Mammary epithelial cell (primary cell): Measurements from ENCODE around the gene ASCL3.

ENCODE experiments used
- EZH2 ChIP-seq: IDR thresholded peaks from 2 replicates; pipeline ENCODE4 v1.6.1; 2012; ENCODE audit warnings: low read length, inconsistent platforms, borderline replicate concordance
- TF ChIP-seq, protein P1 (sequence below), 2 donors: IDR thresholded peaks in 1 of 2; conservative IDR thresholded peaks in 1 of 2; 2 replicates each; pipeline ENCODE4 v1.5.1; 2011 to 2012; ENCODE audit warnings: inconsistent platforms in 2 of 2, low read length in 2 of 2, mild to moderate bottlenecking in 2 of 2, control low read depth in 1 of 2, low read depth in 1 of 2; ENCODE audit not compliant: insufficient read depth in 1 of 2; ENCODE audit errors: extremely low read depth in 1 of 2

DNA sequence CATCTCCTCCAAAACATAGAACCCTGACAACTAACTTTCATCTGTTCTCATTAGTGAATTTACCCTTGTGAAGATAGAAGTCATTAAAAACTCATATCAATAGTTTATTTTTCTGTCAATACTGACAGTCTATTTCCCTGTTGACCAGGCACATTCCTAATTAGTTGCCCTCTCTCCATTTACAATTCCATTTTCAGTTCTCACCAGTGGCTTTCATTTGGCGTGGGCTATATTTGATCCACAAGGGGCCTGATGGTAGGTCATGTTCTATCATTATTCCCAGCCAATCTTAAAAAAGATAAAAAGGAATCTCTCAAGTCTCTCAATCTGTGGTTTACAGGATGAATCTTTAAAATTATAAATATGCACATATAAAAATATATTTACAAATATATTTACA is 35.7 kb downstream of the ASCL3 start:
- TF ChIP-seq, protein P1, sequence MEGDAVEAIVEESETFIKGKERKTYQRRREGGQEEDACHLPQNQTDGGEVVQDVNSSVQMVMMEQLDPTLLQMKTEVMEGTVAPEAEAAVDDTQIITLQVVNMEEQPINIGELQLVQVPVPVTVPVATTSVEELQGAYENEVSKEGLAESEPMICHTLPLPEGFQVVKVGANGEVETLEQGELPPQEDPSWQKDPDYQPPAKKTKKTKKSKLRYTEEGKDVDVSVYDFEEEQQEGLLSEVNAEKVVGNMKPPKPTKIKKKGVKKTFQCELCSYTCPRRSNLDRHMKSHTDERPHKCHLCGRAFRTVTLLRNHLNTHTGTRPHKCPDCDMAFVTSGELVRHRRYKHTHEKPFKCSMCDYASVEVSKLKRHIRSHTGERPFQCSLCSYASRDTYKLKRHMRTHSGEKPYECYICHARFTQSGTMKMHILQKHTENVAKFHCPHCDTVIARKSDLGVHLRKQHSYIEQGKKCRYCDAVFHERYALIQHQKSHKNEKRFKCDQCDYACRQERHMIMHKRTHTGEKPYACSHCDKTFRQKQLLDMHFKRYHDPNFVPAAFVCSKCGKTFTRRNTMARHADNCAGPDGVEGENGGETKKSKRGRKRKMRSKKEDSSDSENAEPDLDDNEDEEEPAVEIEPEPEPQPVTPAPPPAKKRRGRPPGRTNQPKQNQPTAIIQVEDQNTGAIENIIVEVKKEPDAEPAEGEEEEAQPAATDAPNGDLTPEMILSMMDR (conservative IDR thresholded peaks at IDR 0.05 in 1 of 2, IDR thresholded peaks at IDR 0.05 in 1 of 2; ENCODE audit: extremely low read depth in 1 of 2, insufficient read depth in 1 of 2, low read depth in 1 of 2, low read length in 2 of 2), result no peak
- no peak for TF ChIP-seq EZH2
